CD4-positive, alpha-beta memory T cell (primary cell): ENCODE results near the gene PPP1R12B. TPM values are rescaled to one million over a fixed set of nuclear protein-coding genes. Genes with fewer than 3 reads are reported as not detected.
"Not testable (repeated sequence)": the region's sequence is repeated elsewhere in the genome, so short reads cannot be mapped to it uniquely, and the experiment has no call there.

Experiments used
- CTCF ChIA-PET: fragments of 350-600 bp; sonication (Branson Sonifier 250); formaldehyde crosslinking; loops from one replicate; lab custom pipeline; 2021; ENCODE audit warnings: inconsistent platforms; ENCODE audit not compliant: partially characterized antibody; lab: Charles Lee
- POLR2A ChIA-PET: fragments of 350-600 bp; sonication (Branson Sonifier 250); formaldehyde crosslinking; loops from one replicate; lab custom pipeline; 2021; ENCODE audit not compliant: partially characterized antibody; lab: Charles Lee
- DNase-seq, 5 donors: peaks; one replicate each; pipeline versions ENCODE4 v3.0.0 to v3.0.0-alpha.2; 2020 to 2022; ENCODE audit warnings: mixed read lengths in 1 of 5
- H3K27ac ChIP-seq: one replicate; pipeline ENCODE4 v1.7.0; 2013; ENCODE audit warnings: low read depth, low read length
- H3K27me3 ChIP-seq: 2 replicates; pipeline ENCODE4 v1.7.0; 2013; ENCODE audit warnings: mild to moderate bottlenecking, low read length, moderate library complexity; ENCODE audit not compliant: insufficient read depth
- H3K36me3 ChIP-seq: 2 replicates; pipeline ENCODE4 v1.7.0; 2013; ENCODE audit warnings: mild to moderate bottlenecking, low read length, moderate library complexity; ENCODE audit not compliant: insufficient read depth
- H3K4me1 ChIP-seq: 2 replicates; pipeline ENCODE4 v1.7.0; 2013; ENCODE audit warnings: mild to moderate bottlenecking, low read length, moderate library complexity; ENCODE audit not compliant: insufficient read depth
- H3K4me3 ChIP-seq, 2 donors: one replicate each; pipeline ENCODE4 v1.7.0; 2013; ENCODE audit warnings: low read length in 2 of 2, mild to moderate bottlenecking in 1 of 2
- H3K9me3 ChIP-seq, 2 donors: one replicate each; pipeline ENCODE4 v1.7.0; 2013; ENCODE audit warnings: low read length in 2 of 2, control low read depth in 1 of 2; ENCODE audit not compliant: control insufficient read depth in 1 of 2
- H3K27ac Mint-ChIP-seq, 7 donors: one replicate each; pipeline ENCODE4 v1.8.0; 2020 to 2021; ENCODE audit warnings: mixed read lengths in 7 of 7, mild to moderate bottlenecking in 6 of 7, inconsistent platforms in 3 of 7, moderate library complexity in 3 of 7
- H3K27me3 Mint-ChIP-seq, 2 donors: one replicate each; pipeline ENCODE4 v1.8.0; 2020 to 2021; ENCODE audit warnings: mixed read lengths in 2 of 2
- H3K36me3 Mint-ChIP-seq, 2 donors: one replicate each; pipeline ENCODE4 v1.8.0; 2020 to 2021; ENCODE audit warnings: mixed read lengths in 2 of 2, inconsistent platforms in 1 of 2, mild to moderate bottlenecking in 1 of 2
- H3K4me1 Mint-ChIP-seq, 4 donors: one replicate each; pipeline ENCODE4 v1.8.0; 2020 to 2021; ENCODE audit warnings: mixed read lengths in 4 of 4, mild to moderate bottlenecking in 1 of 4
- H3K4me3 Mint-ChIP-seq, 8 donors: one replicate each; pipeline ENCODE4 v1.8.0; 2020 to 2021; ENCODE audit warnings: mixed read lengths in 8 of 8, mild to moderate bottlenecking in 7 of 8, moderate library complexity in 6 of 8, inconsistent platforms in 3 of 8
- H3K9me3 Mint-ChIP-seq, 8 donors: one replicate each; pipeline ENCODE4 v1.8.0; 2020 to 2021; ENCODE audit warnings: mixed read lengths in 8 of 8, mild to moderate bottlenecking in 5 of 8, inconsistent platforms in 3 of 8, moderate library complexity in 1 of 8
- intact Hi-C: fragments of 100-400 bp; cut with micrococcal nuclease; formaldehyde crosslinking; loops from one replicate; pipeline ENCODE4 v1.15.1; 2023
- polyA plus RNA-seq, 2 donors: library from polyadenylated mRNA; unstranded; fragments of 300-500 nt; fragmentation: Illumina TruSeq; gene quantifications; one replicate each; pipeline ENCODE4 v1.2.3, GENCODE V29; 2021
- total RNA-seq, 2 experiments: library from RNA; stranded (reverse); gene quantifications; one replicate each; pipeline ENCODE4 v1.2.3, GENCODE V29; 2021

PPP1R12B gene
- total and polyA plus RNA-seq, 4 experiments from 2014 or later, result 1.9 to 33.7 (median 17.0) TPM

DNA sequence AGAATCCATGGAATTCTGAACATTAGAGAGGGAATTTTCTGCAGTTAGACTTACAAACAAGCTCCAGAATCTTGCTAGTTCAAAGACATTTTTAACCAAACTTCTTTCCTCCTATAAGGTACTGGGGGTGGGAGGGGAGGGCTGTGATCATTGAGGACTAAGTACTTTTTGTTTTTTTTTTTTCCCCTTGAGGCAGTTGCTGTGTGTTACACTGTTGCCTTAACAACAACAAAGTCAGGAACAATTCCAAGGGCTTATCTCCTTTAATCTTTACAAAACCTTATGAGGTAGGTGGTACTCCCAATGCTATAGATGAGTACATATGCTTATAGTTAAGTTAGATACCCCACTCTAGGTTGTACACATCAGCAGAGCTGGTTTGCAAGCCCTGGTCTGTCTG is 62.9 kb downstream of the PPP1R12B start:
- Mint-ChIP-seq H3K4me1 (peaks cover 0 to 9% (median 4%) of the 10 kb centered on the region in 4 donors), H3K4me3 (no peak overlapping the region), H3K9me3 (no peaks in the 10 kb centered on the region), H3K36me3 (no peaks in the 10 kb centered on the region), H3K27ac (no peak overlapping the region), H3K27me3 (no peaks in the 10 kb centered on the region)
- POLR2A ChIA-PET, result no interaction called here
- Histone ChIP-seq H3K27ac (no peak overlapping the region), H3K4me3 (no peak overlapping the region), H3K27me3 (no peaks in the 10 kb centered on the region), H3K36me3 (no peaks in the 10 kb centered on the region), H3K4me1 (no peaks in the 10 kb centered on the region), H3K9me3 (no peaks in the 10 kb centered on the region)
- CTCF ChIA-PET, result no interaction called here
- DNase-seq, result no peak
- intact Hi-C loops, result no loop called here

DNA sequence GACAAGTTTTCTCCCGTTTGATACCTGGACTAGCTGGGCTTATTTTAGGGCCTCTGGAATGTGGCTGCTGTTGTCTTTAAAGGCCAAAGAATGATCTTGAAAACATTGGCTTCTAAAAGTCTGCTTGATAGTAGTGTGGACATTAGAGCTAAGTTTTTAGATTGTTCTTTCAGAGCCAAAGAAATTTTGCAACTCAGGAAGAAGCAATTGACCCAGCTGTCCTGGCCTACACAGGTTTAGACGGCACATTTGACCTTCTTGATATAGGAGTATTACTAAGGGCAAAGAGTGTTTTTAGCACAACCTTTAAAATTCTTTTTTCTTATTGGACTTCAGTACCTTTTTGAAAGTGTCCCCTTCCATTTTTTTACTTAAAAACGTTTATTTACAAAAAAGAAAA is 63.9 kb downstream of the PPP1R12B start:
- H3K4me3 ChIP-seq, DNase-seq, H3K4me3 Mint-ChIP-seq, H3K27ac Mint-ChIP-seq, POLR2A ChIA-PET, H3K36me3 Mint-ChIP-seq, H3K4me1 ChIP-seq, H3K9me3 ChIP-seq, H3K9me3 Mint-ChIP-seq, H3K36me3 ChIP-seq, intact Hi-C loops, H3K27ac ChIP-seq, H3K27me3 Mint-ChIP-seq, H3K4me1 Mint-ChIP-seq, H3K27me3 ChIP-seq, CTCF ChIA-PET: not testable (repeated sequence)

DNA sequence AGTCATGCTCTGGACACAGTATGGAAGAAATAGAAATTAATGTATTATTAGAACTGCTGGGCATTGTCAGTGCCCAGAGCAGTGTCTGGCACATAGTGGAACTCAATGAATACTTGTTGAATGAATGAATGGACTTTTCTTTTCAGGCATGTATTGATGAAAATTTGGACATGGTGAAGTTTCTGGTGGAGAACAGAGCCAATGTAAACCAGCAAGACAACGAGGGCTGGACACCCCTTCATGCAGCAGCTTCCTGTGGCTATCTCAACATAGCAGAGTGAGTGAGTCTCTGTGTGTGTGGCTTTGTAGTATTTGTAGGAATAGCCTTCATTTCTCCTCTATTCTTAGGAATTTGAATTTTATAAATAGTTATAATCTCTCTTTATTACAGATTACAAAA is 68.1 kb downstream of the PPP1R12B start:
- no peak overlapping the region for H3K27ac Mint-ChIP-seq
- no peaks in the 10 kb centered on the region for H3K27me3 Mint-ChIP-seq
- POLR2A ChIA-PET, result no interaction called here
- no peaks in the 10 kb centered on the region for H3K4me1 Mint-ChIP-seq
- Histone ChIP-seq H3K9me3 (no peaks in the 10 kb centered on the region), H3K4me1 (no peaks in the 10 kb centered on the region), H3K36me3 (no peaks in the 10 kb centered on the region), H3K27me3 (no peaks in the 10 kb centered on the region), H3K4me3 (no peak overlapping the region), H3K27ac (no peak overlapping the region)
- H3K36me3 Mint-ChIP-seq, result peaks cover 0 to 2% of the 10 kb centered on the region in 2 donors
- H3K4me3 Mint-ChIP-seq, result no peak overlapping the region
- intact Hi-C loops, result no loop called here
- no peak for DNase-seq
- CTCF ChIA-PET, result no interaction called here
- H3K9me3 Mint-ChIP-seq, result no peaks in the 10 kb centered on the region

DNA sequence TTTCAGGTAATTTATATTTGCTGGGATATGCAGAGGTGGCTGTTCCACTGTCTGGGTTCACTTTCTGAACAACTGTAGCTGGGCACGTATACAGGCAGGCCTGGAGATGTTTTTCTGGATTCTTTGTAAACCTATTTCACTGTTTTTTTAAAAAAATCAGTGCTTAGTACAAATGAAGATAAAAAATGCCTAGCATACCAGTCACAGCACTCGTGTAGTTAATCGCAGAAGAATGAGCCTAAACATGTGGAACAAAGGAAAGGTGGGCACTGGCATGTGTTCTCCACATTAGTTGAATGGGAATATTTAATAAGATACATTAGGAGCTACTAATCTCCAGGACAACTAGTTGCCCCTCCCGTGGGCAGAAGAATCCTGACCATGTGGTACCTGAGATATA is 68.6 kb downstream of the PPP1R12B start:
- H3K27ac Mint-ChIP-seq, H3K27me3 ChIP-seq, H3K36me3 Mint-ChIP-seq, DNase-seq, H3K9me3 Mint-ChIP-seq, H3K36me3 ChIP-seq, H3K4me3 ChIP-seq, H3K9me3 ChIP-seq, CTCF ChIA-PET, intact Hi-C loops, H3K4me1 ChIP-seq, H3K4me3 Mint-ChIP-seq, H3K4me1 Mint-ChIP-seq, H3K27me3 Mint-ChIP-seq, POLR2A ChIA-PET, H3K27ac ChIP-seq: not testable (repeated sequence)

DNA sequence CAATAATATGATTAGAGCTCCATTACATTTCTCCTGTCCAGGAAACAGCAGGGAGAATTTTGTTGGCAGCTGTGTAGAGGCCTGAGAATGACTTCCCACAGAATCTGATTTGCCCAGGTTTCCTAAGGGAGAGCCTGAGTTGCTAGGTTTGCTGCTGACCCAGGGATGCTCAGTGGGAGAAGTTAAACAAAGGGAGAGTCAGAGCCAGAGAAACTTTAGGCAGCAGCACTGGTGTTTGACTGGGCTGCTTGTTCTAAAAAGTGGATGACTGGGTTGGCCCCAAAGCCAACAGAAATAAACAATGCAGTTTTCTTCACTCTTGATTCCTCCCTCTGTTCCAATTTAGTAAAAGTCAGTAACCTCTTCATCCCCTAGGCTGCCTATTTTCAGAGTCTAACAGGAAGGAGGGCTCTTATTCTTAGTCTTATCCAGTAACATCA is 69.3 kb downstream of the PPP1R12B start:
- CTCF ChIA-PET, H3K36me3 ChIP-seq, H3K4me3 ChIP-seq, H3K9me3 Mint-ChIP-seq, DNase-seq, H3K27me3 ChIP-seq, intact Hi-C loops, H3K36me3 Mint-ChIP-seq, H3K27ac ChIP-seq, H3K4me1 Mint-ChIP-seq, H3K4me1 ChIP-seq, H3K9me3 ChIP-seq, POLR2A ChIA-PET, H3K27me3 Mint-ChIP-seq, H3K4me3 Mint-ChIP-seq, H3K27ac Mint-ChIP-seq: not testable (repeated sequence)

DNA sequence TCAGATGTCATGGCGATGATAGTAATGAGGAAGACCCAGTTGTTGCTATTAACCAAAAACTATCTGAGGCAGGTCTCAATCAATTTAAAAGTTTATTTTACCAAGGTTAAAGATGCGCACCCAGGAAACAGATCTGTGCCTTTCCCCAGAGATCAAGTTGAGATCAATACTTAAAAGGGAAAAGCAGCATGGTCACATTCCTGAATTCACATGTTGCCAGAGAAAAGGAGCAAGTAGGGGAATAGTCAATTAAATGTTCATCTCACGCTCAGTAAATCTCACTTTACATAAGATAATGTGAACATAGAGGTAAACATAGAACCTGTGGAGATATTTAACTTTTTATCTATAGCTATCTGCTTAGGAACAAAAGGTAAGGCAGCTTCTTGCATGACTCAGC is 71.2 kb downstream of the PPP1R12B start:
- H3K27ac ChIP-seq, H3K9me3 ChIP-seq, H3K4me3 ChIP-seq, H3K4me1 Mint-ChIP-seq, DNase-seq, CTCF ChIA-PET, H3K4me1 ChIP-seq, H3K9me3 Mint-ChIP-seq, H3K4me3 Mint-ChIP-seq, H3K27ac Mint-ChIP-seq, H3K36me3 ChIP-seq, H3K27me3 ChIP-seq, intact Hi-C loops, POLR2A ChIA-PET, H3K27me3 Mint-ChIP-seq: not testable (repeated sequence)
- peaks cover 5 to 11% of the 10 kb centered on the region in 2 donors for H3K36me3 Mint-ChIP-seq

DNA sequence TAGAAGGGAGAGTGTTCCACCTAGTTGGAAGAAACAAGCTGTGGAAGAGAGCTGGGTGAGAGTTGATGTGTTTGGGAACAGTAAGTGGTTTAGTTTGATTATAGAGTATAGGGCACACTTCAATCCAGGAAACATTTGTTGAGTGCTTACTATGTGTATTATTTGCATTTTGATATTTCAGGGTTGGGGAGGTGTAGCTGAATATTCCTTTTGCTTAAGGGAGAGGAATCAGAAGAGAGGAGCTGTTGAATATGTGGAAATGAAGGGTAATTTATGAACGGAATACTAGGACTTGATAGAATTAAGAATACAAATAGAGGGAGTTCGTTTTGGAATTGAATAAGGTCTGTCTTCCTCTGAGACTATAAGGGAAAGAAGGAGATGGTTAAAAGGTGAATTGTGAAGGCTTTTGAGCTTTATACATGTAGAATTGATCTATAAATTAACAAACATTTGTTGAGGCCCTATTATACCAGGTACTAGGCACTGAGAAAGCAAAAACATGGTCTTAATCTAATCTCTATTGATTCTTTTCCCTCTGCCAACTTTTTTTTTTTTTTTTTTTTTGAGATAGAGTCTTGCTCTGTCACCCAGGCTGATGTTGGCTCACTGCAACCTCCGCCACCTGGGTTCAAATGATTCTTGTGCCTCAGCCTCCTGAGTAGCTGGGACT is 72.1 kb downstream of the PPP1R12B start:
- H3K27me3 Mint-ChIP-seq, intact Hi-C loops, H3K27me3 ChIP-seq, H3K9me3 ChIP-seq, H3K4me1 ChIP-seq, H3K36me3 ChIP-seq, H3K4me3 ChIP-seq, CTCF ChIA-PET, H3K4me3 Mint-ChIP-seq, H3K27ac ChIP-seq, H3K4me1 Mint-ChIP-seq, DNase-seq, POLR2A ChIA-PET, H3K9me3 Mint-ChIP-seq: not testable (repeated sequence)
- peaks cover 13 to 18% of the 10 kb centered on the region in 2 donors for H3K36me3 Mint-ChIP-seq
- H3K27ac Mint-ChIP-seq, result peak overlapping the region in 1 of 7 donors; percentile 32

DNA sequence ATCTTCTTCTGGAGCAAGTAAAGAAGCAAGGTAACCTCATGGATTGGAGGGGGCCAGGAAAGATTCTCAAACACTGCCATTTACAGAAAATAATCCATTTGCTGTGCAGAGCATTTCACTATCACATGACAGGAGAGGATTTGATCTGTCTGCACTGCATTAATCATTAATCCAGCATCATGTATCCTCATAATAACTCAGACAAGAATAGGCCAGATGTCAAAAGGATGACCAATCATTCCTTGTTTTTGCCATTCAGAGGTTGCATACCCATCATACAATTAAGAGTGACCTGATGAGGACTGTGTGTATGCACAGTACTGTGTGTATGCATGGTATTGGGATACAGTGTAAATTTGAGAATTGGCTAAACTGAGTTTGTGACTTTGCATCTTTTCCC is 74.2 kb downstream of the PPP1R12B start:
- CTCF ChIA-PET, H3K4me3 Mint-ChIP-seq, H3K27me3 Mint-ChIP-seq, intact Hi-C loops, H3K4me3 ChIP-seq, H3K9me3 Mint-ChIP-seq, H3K4me1 Mint-ChIP-seq, H3K36me3 ChIP-seq, DNase-seq, H3K27ac Mint-ChIP-seq, H3K9me3 ChIP-seq, POLR2A ChIA-PET, H3K27ac ChIP-seq, H3K4me1 ChIP-seq, H3K27me3 ChIP-seq: not testable (repeated sequence)
- H3K36me3 Mint-ChIP-seq, result peaks cover 18% of the 10 kb centered on the region in 2 donors
